Effector memory CD4-positive, alpha-beta T cell (primary cell): ENCODE data around the gene BMPR1A.
A peak's percentile ranks its signal among the peaks of the same experiment; 100 is the strongest.
"Not testable (repeated sequence)": the region's sequence is repeated elsewhere in the genome, so short reads cannot be mapped to it uniquely, and the experiment has no call there.

ENCODE experiments used
- DNase-seq, 3 donors: peaks; one replicate each; pipeline ENCODE4 v3.0.0-alpha.2; 2020
- H3K27ac ChIP-seq: 2 replicates; pipeline ENCODE4 v1.7.0; 2013; ENCODE audit warnings: mild to moderate bottlenecking, low read length, moderate library complexity; ENCODE audit not compliant: insufficient read depth, poor library complexity, severe bottlenecking
- H3K27me3 ChIP-seq: replicated peaks from 2 replicates; pipeline ENCODE4 v1.7.0; 2013; ENCODE audit warnings: mild to moderate bottlenecking, low read length; ENCODE audit not compliant: insufficient read depth, control insufficient read depth, poor library complexity, severe bottlenecking
- H3K36me3 ChIP-seq: 2 replicates; pipeline ENCODE4 v1.7.0; 2013; ENCODE audit warnings: mild to moderate bottlenecking, low read length, moderate library complexity; ENCODE audit not compliant: control insufficient read depth, insufficient read depth
- H3K4me1 ChIP-seq: 2 replicates; pipeline ENCODE4 v1.7.0; 2013; ENCODE audit warnings: low read length, mild to moderate bottlenecking; ENCODE audit not compliant: control insufficient read depth, insufficient read depth, poor library complexity, severe bottlenecking
- H3K4me3 ChIP-seq: 2 replicates; pipeline ENCODE4 v1.7.0; 2013; ENCODE audit warnings: low read length, low read depth, mild to moderate bottlenecking; ENCODE audit not compliant: insufficient read depth, poor library complexity, severe bottlenecking
- H3K9me3 ChIP-seq: 2 replicates; pipeline ENCODE4 v1.7.0; 2013; ENCODE audit warnings: mild to moderate bottlenecking, low read length, moderate library complexity; ENCODE audit not compliant: control insufficient read depth

BMPR1A gene

GRCh38 chr10:86970162-86970981, 214.0 kb downstream of the BMPR1A start:
- Histone ChIP-seq H3K27me3 (no peaks in the 10 kb centered on the region), H3K9me3 (no peaks in the 10 kb centered on the region), H3K4me3 (peak overlapping the region; percentile 57), H3K4me1 (peaks cover 39% of the 10 kb centered on the region), H3K36me3 (no peaks in the 10 kb centered on the region), H3K27ac (peak overlapping the region; percentile 90)
- DNase-seq = no peak

GRCh38 chr10:86970982-86971231, 214.5 kb downstream of the BMPR1A start:
- peak overlapping the region; percentile 90 for H3K27ac ChIP-seq
- H3K4me1 ChIP-seq = peaks cover 39% of the 10 kb centered on the region
- no peak for DNase-seq
- peak overlapping the region; percentile 57 for H3K4me3 ChIP-seq
- H3K36me3 ChIP-seq = no peaks in the 10 kb centered on the region
- no peaks in the 10 kb centered on the region for H3K9me3 ChIP-seq
- H3K27me3 ChIP-seq = no peaks in the 10 kb centered on the region

- peak overlapping the region; percentile 90 for H3K27ac ChIP-seq
- DNase-seq = peak; percentile 88 to 92 (median 90)
- H3K36me3 ChIP-seq = no peaks in the 10 kb centered on the region
- H3K9me3 ChIP-seq = no peaks in the 10 kb centered on the region
- H3K27me3 ChIP-seq = no peaks in the 10 kb centered on the region
- peak overlapping the region; percentile 57 for H3K4me3 ChIP-seq
- H3K4me1 ChIP-seq = peaks cover 37% of the 10 kb centered on the region
Measured at GRCh38 chr10:86971232-86971991, 215.0 kb downstream of the BMPR1A start.

GRCh38 chr10:86972613-86973380, 216.4 kb downstream of the BMPR1A start:
- no peak overlapping the region for H3K4me3 ChIP-seq
- H3K27me3 ChIP-seq = no peaks in the 10 kb centered on the region
- H3K36me3 ChIP-seq = no peaks in the 10 kb centered on the region
- DNase-seq = no peak
- H3K9me3 ChIP-seq = no peaks in the 10 kb centered on the region
- peaks cover 32% of the 10 kb centered on the region for H3K4me1 ChIP-seq
- no peak overlapping the region for H3K27ac ChIP-seq

GRCh38 chr10:86974484-86974883, 218.1 kb downstream of the BMPR1A start:
- H3K9me3 ChIP-seq = no peaks in the 10 kb centered on the region
- H3K4me3 ChIP-seq = no peak overlapping the region
- no peak for DNase-seq
- H3K36me3 ChIP-seq = no peaks in the 10 kb centered on the region
- no peak overlapping the region for H3K27ac ChIP-seq
- no peaks in the 10 kb centered on the region for H3K27me3 ChIP-seq
- H3K4me1 ChIP-seq = peaks cover 18% of the 10 kb centered on the region

- Histone ChIP-seq H3K4me3 (no peak overlapping the region), H3K27me3 (no peaks in the 10 kb centered on the region), H3K9me3 (no peaks in the 10 kb centered on the region), H3K36me3 (no peaks in the 10 kb centered on the region), H3K4me1 (peaks cover 4% of the 10 kb centered on the region), H3K27ac (no peak overlapping the region)
- no peak for DNase-seq
Measured at GRCh38 chr10:86976362-86977056, 220.1 kb downstream of the BMPR1A start.

- H3K36me3 ChIP-seq, H3K27me3 ChIP-seq, H3K9me3 ChIP-seq, H3K27ac ChIP-seq, H3K4me1 ChIP-seq, DNase-seq, H3K4me3 ChIP-seq: not testable (repeated sequence)
Measured at GRCh38 chr10:86978457-86978856, 222.0 kb downstream of the BMPR1A start.

GRCh38 chr10:86979296-86979818, 222.9 kb downstream of the BMPR1A start:
- no peak for DNase-seq
- Histone ChIP-seq H3K4me3 (no peak overlapping the region), H3K27ac (no peak overlapping the region)

GRCh38 chr10:86979977-86980448, 223.6 kb downstream of the BMPR1A start:
- Histone ChIP-seq H3K27ac (no peak overlapping the region), H3K27me3 (no peaks in the 10 kb centered on the region), H3K4me1 (no peaks in the 10 kb centered on the region), H3K4me3 (no peak overlapping the region), H3K36me3 (no peaks in the 10 kb centered on the region), H3K9me3 (no peaks in the 10 kb centered on the region)
- no peak for DNase-seq

More at GRCh38 chr10:86979296-86979818, 222.9 kb downstream of the BMPR1A start:
- Histone ChIP-seq H3K4me1 (no peaks in the 10 kb centered on the region), H3K27me3 (no peaks in the 10 kb centered on the region), H3K36me3 (no peaks in the 10 kb centered on the region), H3K9me3 (no peaks in the 10 kb centered on the region)
